NCI-H1694 treated with DMSO at 0.1 percent for 48 hours (cell line): ENCODE measurements around the gene DYNLT2B.
"Not testable (repeated sequence)": the region's sequence is repeated elsewhere in the genome, so short reads cannot be mapped to it uniquely, and the experiment has no call there.

Source experiments
- DNase-seq: peaks from one replicate; lab custom pipeline; 2025; lab: John Stamatoyannopoulos, UW

DYNLT2B gene

GRCh38 chr3:196326936-196327335 lies 8.9 kb upstream of the DYNLT2B start:
- no peak for DNase-seq

DNA sequence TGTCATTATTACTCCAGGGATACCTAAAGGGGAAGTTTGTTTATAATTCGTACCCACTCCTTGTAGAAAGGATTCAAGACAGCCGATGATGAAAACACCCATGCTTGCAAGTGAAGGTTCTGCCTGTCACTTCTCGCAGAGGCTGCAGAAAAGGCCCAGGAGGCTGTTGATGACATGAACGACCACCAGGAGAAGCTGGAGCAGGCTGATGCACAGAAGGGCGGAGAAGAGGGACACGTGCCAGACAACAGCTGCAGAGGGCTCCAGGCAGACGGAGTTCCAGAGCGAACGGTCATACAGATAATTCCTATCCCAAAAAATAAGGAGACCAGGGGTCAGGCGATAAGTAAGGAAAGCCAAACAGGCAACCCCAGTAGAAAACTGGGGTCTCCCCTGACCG lies 5.7 kb upstream of the DYNLT2B start:
- DNase-seq = peak; percentile 93

DNA sequence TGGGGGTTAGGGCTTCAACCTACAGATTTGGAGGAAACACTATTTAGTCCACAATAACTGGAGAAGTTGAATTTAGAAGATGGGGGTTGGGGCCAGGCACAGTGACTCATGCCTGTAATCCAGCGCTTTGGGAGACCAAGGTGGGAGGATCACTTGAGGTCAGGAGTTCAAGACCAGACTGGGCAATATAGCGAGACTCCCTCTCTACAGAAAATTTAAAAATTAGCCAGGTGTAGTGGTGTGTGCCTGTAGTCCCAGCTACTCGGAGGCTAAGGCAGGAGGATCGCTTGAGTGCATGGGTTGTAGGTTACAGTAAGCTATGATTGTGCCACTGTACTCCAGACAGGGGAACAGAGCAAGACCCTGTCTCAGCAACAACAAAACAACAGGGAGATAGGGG lies 5.0 kb upstream of the DYNLT2B start:
- no peak for DNase-seq

GRCh38 chr3:196321162-196321561 lies 3.1 kb upstream of the DYNLT2B start:
- DNase-seq = no peak

DNA sequence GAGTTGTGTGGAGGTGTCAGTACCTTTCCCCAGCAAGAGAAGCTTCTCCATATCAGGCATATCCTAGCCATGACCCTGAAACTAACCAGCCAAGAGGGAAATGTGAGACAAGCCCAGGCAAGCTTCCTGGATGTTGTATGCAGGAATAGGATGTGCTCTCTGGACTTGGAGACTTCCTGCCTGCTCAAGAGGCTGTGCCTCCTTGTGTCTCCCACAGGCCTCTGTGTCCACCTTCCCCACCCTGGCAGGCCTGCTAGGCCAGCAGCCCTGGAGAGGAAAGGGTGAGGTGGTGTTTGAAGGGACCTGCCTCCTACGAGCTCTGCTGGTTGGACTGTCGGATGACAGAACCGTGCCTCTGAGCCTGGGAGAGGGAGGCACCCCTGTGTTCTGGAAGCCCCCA lies 2.1 kb upstream of the DYNLT2B start:
- no peak for DNase-seq

DNA sequence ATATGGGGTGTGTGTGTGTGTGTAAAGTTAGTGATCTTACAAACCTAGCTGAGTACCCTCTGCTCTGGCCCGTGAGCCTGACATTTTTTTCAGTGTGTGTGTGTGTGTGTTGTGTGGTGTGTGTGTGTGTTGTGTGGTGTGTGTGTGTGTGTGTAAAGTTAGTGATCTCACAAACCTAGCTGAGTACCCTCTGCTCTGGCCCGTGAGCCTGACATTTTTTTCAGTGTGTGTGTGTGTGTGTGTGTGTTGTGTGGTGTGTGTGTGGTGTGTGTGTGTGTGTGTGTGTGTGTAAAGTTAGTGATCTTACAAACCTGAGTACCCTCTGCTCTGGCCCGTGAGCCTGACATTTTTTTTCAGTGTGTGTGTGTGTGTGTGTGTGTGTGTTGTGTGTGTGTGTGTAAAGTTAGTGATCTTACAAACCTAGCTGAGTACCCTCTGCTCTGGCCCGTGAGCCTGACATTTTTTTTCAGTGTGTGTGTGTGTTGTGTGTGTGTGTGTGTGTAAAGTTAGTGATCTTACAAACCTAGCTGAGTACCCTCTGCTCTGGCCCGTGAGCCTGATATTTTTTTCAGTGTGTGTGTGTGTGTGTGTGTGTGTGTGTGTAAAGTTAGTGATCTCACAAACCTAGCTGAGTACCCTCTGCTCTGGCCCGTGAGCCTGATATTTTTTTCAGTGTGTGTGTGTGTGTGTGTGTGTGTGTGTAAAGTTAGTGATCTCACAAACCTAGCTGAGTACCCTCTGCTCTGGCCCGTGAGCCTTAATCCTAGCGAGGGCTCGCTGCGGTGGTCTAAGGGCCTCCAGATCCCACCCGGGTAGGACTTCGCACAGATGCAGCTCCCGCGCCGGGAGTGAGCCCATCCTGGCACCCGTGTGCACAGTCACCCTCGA lies 997 bp downstream of the DYNLT2B start:
- DNase-seq = not testable (repeated sequence)

GRCh38 chr3:196315821-196316220 lies 2.2 kb downstream of the DYNLT2B start:
- DNase-seq = no peak

GRCh38 chr3:196314597-196314996 lies 3.4 kb downstream of the DYNLT2B start:
- no peak for DNase-seq

DNA sequence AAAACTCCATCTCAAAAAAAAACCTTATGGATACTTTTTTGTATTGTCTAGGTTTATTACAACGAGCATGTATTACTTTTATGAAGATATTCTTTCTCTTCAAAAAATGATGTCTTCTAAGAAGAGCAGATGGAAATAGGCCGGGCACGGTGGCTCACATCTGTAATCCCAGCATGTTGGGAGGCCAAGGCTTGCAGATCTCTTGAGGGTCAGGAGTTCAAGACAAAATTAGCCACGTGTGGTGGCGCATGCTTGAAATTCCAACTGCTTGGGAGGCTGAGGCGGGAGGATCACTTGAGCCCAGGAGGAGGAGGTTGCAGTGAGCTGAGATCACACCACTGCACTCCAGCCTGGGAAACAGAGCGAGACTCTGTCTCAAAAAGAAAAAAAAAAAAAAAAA lies 4.0 kb downstream of the DYNLT2B start:
- DNase-seq = not testable (repeated sequence)

GRCh38 chr3:196302960-196303359 lies 15.1 kb downstream of the DYNLT2B start:
- DNase-seq = not testable (repeated sequence)

GRCh38 chr3:196302551-196302950 lies 15.5 kb downstream of the DYNLT2B start:
- DNase-seq = not testable (repeated sequence)

DNA sequence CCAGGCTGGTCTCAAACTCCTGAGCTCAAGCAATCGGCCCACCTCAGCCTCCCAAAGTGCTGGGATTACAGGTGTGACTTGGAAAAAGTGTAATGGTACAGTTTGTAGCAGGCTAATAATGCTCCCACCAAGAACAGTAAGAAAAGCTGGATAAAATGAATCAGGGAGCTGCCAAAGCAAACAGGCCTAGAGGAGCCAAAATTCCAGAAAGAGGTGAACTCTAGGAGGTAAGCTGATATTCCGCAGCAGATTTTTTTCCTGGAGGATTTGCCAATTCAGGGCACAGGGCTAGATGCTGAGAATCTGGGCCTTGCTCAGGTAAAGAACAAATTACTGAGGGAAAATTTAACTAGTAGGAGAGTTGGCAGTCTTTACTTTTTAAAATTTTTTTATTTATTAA lies 19.5 kb downstream of the DYNLT2B start:
- no peak for DNase-seq

GRCh38 chr3:196292286-196292923 lies 25.6 kb downstream of the DYNLT2B start:
- DNase-seq = no peak

- DNase-seq = no peak
These were observed 29.9 kb downstream of the DYNLT2B start for GRCh38 chr3:196288141-196288460.

- DNase-seq = peak; percentile 90
These were observed 30.4 kb downstream of the DYNLT2B start, which contains the start of gene PCYT1A for GRCh38 chr3:196287440-196288140. Gene PCYT1A, minus strand, starts transcription at chr3:196287726. Its CDS starts 17,195 bp downstream, at chr3:196270531.

DNA sequence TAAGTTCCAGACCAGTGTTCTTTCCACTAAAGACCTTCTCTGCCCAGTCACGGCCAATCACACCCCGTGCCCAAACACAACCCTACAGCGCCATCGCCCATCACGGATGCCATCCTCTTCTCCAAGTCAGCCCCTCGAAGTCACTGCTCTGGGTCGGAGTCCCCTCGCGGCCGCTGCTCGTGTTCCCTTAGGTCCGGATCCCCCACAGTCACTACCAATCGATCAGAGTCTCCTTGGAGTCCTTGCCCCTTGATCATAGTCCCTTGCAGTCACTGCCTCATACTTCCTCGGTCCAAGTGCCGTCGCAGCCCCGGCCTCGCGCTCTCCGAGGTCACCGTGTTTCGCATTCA lies 31.0 kb downstream of the DYNLT2B start:
- DNase-seq = no peak

DNA sequence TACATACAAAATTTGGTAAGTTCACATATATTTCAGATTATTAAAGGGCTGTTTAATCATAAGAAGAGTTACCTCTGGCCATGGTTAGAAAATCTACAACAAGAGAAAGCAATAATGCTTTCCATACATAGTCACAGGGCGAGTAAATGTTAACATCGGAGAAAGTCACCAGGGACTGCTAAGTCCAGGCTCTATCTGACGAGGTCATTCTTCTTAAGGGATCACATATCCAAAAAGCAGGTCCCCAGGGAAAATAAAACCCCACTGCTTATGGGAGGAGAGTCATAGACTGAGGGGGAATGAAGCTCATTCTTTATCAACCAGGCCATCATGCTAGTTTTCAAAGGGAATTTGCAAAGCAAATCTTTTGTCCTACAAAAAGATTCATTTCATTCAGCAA lies 33.6 kb downstream of the DYNLT2B start:
- no peak for DNase-seq

DNA sequence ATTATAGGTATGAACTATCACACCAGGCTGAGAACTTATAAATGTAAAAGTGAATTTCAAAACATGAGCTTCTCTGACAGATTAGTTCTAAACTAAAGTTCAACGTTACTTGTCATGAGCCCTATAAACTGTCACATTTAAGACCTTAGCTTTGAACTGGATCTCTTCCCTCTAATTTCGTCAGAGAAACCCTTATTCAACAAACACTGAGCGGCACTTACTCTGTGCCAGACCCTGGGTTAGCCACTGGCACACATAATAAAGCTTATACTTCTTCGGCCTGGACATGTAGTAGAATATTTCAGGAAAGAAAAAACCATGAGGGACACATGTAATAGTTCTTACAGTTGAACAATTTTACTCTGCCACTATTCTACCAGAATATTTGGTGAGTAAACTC lies 36.1 kb downstream of the DYNLT2B start:
- no peak for DNase-seq

- DNase-seq = no peak
These were observed 37.2 kb downstream of the DYNLT2B start for GRCh38 chr3:196280689-196281440.

- DNase-seq = no peak
These were observed 42.9 kb downstream of the DYNLT2B start for GRCh38 chr3:196275126-196275525.

DNA sequence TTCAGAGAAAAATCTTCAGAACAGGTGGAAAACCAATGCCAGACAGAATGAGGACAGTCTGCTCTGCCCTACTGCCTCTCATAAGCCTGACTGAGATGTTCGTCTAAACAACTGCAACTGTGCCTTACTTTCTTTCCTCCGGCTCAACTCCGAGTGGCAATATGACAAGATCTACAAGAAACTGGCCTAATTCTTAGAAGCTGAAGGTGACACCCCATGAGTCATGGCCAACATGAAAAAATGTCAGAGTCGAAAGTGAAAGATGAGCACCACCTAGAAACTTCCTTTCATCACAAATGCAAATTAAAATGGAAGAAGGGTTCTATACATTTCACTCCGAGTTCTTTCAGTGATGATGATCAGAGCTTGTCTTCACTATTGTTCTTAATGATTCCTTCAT lies 43.5 kb downstream of the DYNLT2B start:
- DNase-seq = no peak

- DNase-seq = no peak
These were observed 44.4 kb downstream of the DYNLT2B start for GRCh38 chr3:196273655-196274054.
